LNCAP (cell line): ENCODE results near the gene TAPBP.

ENCODE experiments used
- TF ChIP-seq, protein P1 (sequence below): fragments of 450-650 bp; IDR thresholded peaks from 2 replicates; pipeline ENCODE4 v1.5.1; 2017; ENCODE audit warnings: mild to moderate bottlenecking

TAPBP gene

GRCh38 chr6:33336495-33336894, 22.6 kb upstream of the TAPBP start:
- TF ChIP-seq, protein P1, sequence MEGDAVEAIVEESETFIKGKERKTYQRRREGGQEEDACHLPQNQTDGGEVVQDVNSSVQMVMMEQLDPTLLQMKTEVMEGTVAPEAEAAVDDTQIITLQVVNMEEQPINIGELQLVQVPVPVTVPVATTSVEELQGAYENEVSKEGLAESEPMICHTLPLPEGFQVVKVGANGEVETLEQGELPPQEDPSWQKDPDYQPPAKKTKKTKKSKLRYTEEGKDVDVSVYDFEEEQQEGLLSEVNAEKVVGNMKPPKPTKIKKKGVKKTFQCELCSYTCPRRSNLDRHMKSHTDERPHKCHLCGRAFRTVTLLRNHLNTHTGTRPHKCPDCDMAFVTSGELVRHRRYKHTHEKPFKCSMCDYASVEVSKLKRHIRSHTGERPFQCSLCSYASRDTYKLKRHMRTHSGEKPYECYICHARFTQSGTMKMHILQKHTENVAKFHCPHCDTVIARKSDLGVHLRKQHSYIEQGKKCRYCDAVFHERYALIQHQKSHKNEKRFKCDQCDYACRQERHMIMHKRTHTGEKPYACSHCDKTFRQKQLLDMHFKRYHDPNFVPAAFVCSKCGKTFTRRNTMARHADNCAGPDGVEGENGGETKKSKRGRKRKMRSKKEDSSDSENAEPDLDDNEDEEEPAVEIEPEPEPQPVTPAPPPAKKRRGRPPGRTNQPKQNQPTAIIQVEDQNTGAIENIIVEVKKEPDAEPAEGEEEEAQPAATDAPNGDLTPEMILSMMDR, result no peak

- TF ChIP-seq, protein P1, result no peak
Observed at GRCh38 chr6:33335916-33336315, 22.0 kb upstream of the TAPBP start.

GRCh38 chr6:33333666-33334065, 19.8 kb upstream of the TAPBP start:
- TF ChIP-seq, protein P1, result no peak

DNA sequence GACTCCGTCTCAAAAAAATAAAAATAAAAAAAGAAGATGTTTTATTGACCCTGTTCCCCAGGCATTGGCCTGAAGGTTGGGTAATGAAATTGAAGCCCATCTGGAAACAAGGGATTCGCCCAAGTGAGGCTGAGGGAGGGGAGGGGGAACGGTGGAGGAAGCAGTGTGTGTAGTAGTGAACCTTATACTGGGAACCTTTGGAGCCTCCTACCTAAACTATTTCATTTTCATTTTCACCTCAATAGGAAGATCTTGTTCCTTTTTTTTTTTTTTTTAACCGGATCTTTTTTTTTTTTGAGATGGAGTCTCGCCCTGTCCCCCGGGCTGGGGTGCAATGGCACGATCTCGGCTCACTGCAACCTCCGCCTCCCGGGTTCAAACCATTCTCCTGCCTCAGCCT, 16.9 kb upstream of the TAPBP start:
- TF ChIP-seq, protein P1, result no peak

- TF ChIP-seq, protein P1, result no peak
Observed at GRCh38 chr6:33329058-33329457, 15.2 kb upstream of the TAPBP start.

DNA sequence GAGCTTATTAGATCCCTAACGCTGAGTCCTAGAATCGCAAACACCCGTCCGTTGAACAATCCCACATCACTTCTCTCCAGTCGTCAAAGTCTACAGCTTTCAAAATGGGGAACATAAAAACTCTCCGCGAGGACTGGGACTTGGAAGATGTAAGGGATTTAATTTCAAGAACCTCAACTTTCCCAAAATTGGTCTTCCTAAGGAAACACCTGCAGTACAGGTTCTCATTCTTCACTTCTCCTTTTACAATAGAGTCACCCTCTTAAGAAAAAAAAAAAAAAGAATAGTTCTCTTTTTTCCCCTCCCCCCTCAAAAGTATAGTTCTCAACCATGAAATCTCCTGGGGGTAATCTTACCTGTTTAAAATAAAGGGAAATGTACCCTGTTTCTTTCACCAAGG, 10.2 kb upstream of the TAPBP start:
- TF ChIP-seq, protein P1, result no peak

GRCh38 chr6:33323623-33323948, 9.7 kb upstream of the TAPBP start:
- TF ChIP-seq, protein P1, result no peak

- TF ChIP-seq, protein P1, result no peak
Observed at GRCh38 chr6:33321227-33321626, 7.3 kb upstream of the TAPBP start.
